Esophagus squamous epithelium (tissue), 5 donors: ENCODE measurements around the gene ORM1. TPM values are rescaled to one million over a fixed set of nuclear protein-coding genes. Genes with fewer than 3 reads are reported as not detected.

Experiments
- DNase-seq: peaks from one replicate; lab custom pipeline; 2025; lab: John Stamatoyannopoulos, UW
- H3K27ac ChIP-seq, 4 donors: fragments of 200-600 bp; sonication (generic); one replicate each; pipeline ENCODE4 v1.5.1; 2016 to 2019; ENCODE audit warnings: mild to moderate bottlenecking in 1 of 4
- H3K27me3 ChIP-seq, 4 donors: fragments of 200-600 bp; sonication (generic); 1 replicate in 3 of 4; 2 replicates in 1 of 4; pipeline versions ENCODE4 v1.5.1 to v1.6.0; 2017 to 2021; ENCODE audit warnings: antibody characterized with exemption in 1 of 4
- H3K36me3 ChIP-seq, 3 donors: fragments of 200-600 bp; sonication (generic); one replicate each; pipeline ENCODE4 v1.5.1; 2016 to 2019
- H3K4me1 ChIP-seq, 3 donors: fragments of 200-600 bp; sonication (generic); one replicate each; pipeline ENCODE4 v1.5.1; 2017 to 2019
- H3K4me3 ChIP-seq, 4 donors: fragments of 200-600 bp; sonication (generic); 1 replicate in 3 of 4; 2 replicates in 1 of 4; pipeline ENCODE4 v1.5.1; 2016 to 2019; ENCODE audit warnings: mild to moderate bottlenecking in 2 of 4, moderate library complexity in 1 of 4
- H3K9me3 ChIP-seq, 3 donors: fragments of 200-600 bp; sonication (generic); one replicate each; pipeline ENCODE4 v1.5.1; 2016 to 2019
- CTCF ChIP-seq, 6 experiments: fragments of 450-650 bp in 4 of 6; fragments of 200-600 bp in 2 of 6; sonication (generic) in 2 of 6; IDR thresholded peaks; one replicate each; pipeline ENCODE4 v1.5.1; 2016 to 2019; ENCODE audit warnings: antibody characterized with exemption in 6 of 6, mild to moderate bottlenecking in 4 of 6, moderate library complexity in 4 of 6
- POLR2A ChIP-seq, 4 donors: fragments of 450-650 bp; IDR thresholded peaks; one replicate each; pipeline ENCODE4 v1.6.1; 2017; ENCODE audit warnings: antibody characterized with exemption in 4 of 4, mild to moderate bottlenecking in 4 of 4, moderate library complexity in 3 of 4
- WGBS, 2 donors: methylation state at CpG; one replicate each; pipeline ENCODE4 v1.1.5; 2018; 5-methylcytosine and 5-hydroxymethylcytosine counted together
- intact Hi-C: fragments of 100-400 bp; cut with DNase I; formaldehyde crosslinking; loops from one replicate; pipeline ENCODE4 v1.15.0; 2022
- total RNA-seq, 4 donors: library from RNA; depleted of rRNA; stranded (reverse); fragments of >200 nt; gene quantifications; one replicate each; pipeline ENCODE4 v1.1.0, GENCODE V29; 2016
- donor health status: DM: yes; HTN: yes; CAD: no.

Gene ORM1
- total RNA-seq, 4 donors from 2014 or later, result 0.41 TPM; not detected in 3

GRCh38 chr9:114336157-114336556 is 13.3 kb downstream of the ORM1 start:
- intact Hi-C loops, result no loop called here
- H3K4me1 ChIP-seq, result no peaks in the 10 kb centered on the region
- peaks cover 0 to 3% (median 0%) of the 10 kb centered on the region in 4 donors for H3K27me3 ChIP-seq
- WGBS, 2 donors, result 78 to 81% methylated on average over 4 to 5 of the region's 10 CpGs
- no peak overlapping the region for H3K27ac ChIP-seq
- H3K36me3 ChIP-seq, result peaks cover 19 to 55% (median 32%) of the 10 kb centered on the region in 3 donors
- TF ChIP-seq CTCF (IDR thresholded peaks at IDR 0.05), result no peak
- TF ChIP-seq POLR2A (IDR thresholded peaks at IDR 0.05), result no peak
- DNase-seq, result no peak
- H3K9me3 ChIP-seq, result no peaks in the 10 kb centered on the region
- H3K4me3 ChIP-seq, result no peak overlapping the region

- 80 to 100% methylated on average over 3 to 7 of the region's 23 CpGs for WGBS, 2 donors
- Histone ChIP-seq H3K27ac (no peak overlapping the region), H3K27me3 (no peaks in the 10 kb centered on the region), H3K4me3 (no peak overlapping the region), H3K4me1 (no peaks in the 10 kb centered on the region), H3K9me3 (no peaks in the 10 kb centered on the region), H3K36me3 (peaks cover 23 to 62% (median 39%) of the 10 kb centered on the region in 3 donors)
- TF ChIP-seq POLR2A (IDR thresholded peaks at IDR 0.05) (no peak), CTCF (IDR thresholded peaks at IDR 0.05) (no peak)
- intact Hi-C loops, result no loop called here
- DNase-seq, result no peak
These were observed 13.9 kb downstream of the ORM1 start for GRCh38 chr9:114336699-114337395.

GRCh38 chr9:114338187-114338586 is 15.3 kb downstream of the ORM1 start:
- peaks cover 30 to 75% (median 48%) of the 10 kb centered on the region in 3 donors for H3K36me3 ChIP-seq
- TF ChIP-seq CTCF (IDR thresholded peaks at IDR 0.05), result no peak
- TF ChIP-seq POLR2A (IDR thresholded peaks at IDR 0.05), result no peak
- WGBS, 2 donors, result 82 to 86% methylated on average over 2 of the region's 2 CpGs

GRCh38 chr9:114339130-114339908 is 16.4 kb downstream of the ORM1 start:
- peaks cover 41 to 87% (median 52%) of the 10 kb centered on the region in 3 donors for H3K36me3 ChIP-seq
- WGBS, 2 donors, result 85 to 91% methylated on average over 14 to 16 of the region's 16 CpGs

More at GRCh38 chr9:114338187-114338586, 15.3 kb downstream of the ORM1 start:
- intact Hi-C loops, result no loop called here
- no peak overlapping the region for H3K27ac ChIP-seq
- peaks cover 0 to 2% (median 0%) of the 10 kb centered on the region in 3 donors for H3K4me1 ChIP-seq
- H3K27me3 ChIP-seq, result no peaks in the 10 kb centered on the region
- no peaks in the 10 kb centered on the region for H3K9me3 ChIP-seq
- DNase-seq, result no peak
- no peak overlapping the region for H3K4me3 ChIP-seq

More at GRCh38 chr9:114339130-114339908, 16.4 kb downstream of the ORM1 start:
- peaks cover 0 to 6% (median 0%) of the 10 kb centered on the region in 3 donors for H3K4me1 ChIP-seq
- TF ChIP-seq CTCF (IDR thresholded peaks at IDR 0.05) (peak; percentile 51 to 72 (median 65)), POLR2A (IDR thresholded peaks at IDR 0.05) (no peak)
- DNase-seq, result no peak
- H3K27ac ChIP-seq, result no peak overlapping the region
- no peak overlapping the region for H3K4me3 ChIP-seq
- no peaks in the 10 kb centered on the region for H3K27me3 ChIP-seq
- H3K9me3 ChIP-seq, result no peaks in the 10 kb centered on the region
- intact Hi-C loops, result no loop called here
